ENCODE data around the gene TMPRSS11B. TPM values are rescaled to one million over a fixed set of nuclear protein-coding genes. Genes with fewer than 3 reads are reported as not detected.

Gene TMPRSS11B
- total RNA-seq (2016; rRNA removed; fragmentation: Illumina TruSeq; extraction: Trizol) (not detected in 2 replicates), polyA plus RNA-seq (2011; rRNA removed) (not detected in 2 replicates), polyA minus RNA-seq (2011; rRNA and poly(A)+ RNA removed; ENCODE audit: low replicate concordance) (not detected in 2 replicates), Bru-seq, nascent RNA (not detected), BruChase-seq, experiment 1, labeled RNA remaining after a 6-hour chase (not detected), BruChase-seq, experiment 2, labeled RNA remaining after a 2-hour chase (percentile 10 among the genes with signal in this experiment)
- not detected in 2 replicates for total RNA-seq (2016; cell fraction: cytosol; rRNA removed; fragmentation: Illumina TruSeq; extraction: Trizol; ENCODE audit: low read depth)
- not detected in 2 replicates for total RNA-seq (2016; cell fraction: insoluble cytoplasmic fraction; rRNA removed; fragmentation: Illumina TruSeq; extraction: Trizol)
- not detected in 2 replicates for total RNA-seq (2016; cell fraction: membrane; rRNA removed; fragmentation: Illumina TruSeq; extraction: Trizol)
- not detected in 2 replicates for total RNA-seq (2016; cell fraction: nucleus; rRNA removed; fragmentation: Illumina TruSeq; extraction: Trizol)
- not detected in 2 replicates for polyA plus RNA-seq (2011; cell fraction: cytosol; rRNA removed)
- not detected in 2 replicates for polyA plus RNA-seq (2011; cell fraction: nucleus; rRNA removed)
- polyA plus RNA-seq (2012), result not detected in 2 replicates
- polyA plus RNA-seq (2016; cell fraction: cytosol; fragmentation: Illumina TruSeq; extraction: Trizol; ENCODE audit: low read depth), result not detected in 2 replicates
- polyA plus RNA-seq (2016; cell fraction: insoluble cytoplasmic fraction; fragmentation: Illumina TruSeq; extraction: Trizol; ENCODE audit: low read depth), result not detected in 2 replicates
- polyA plus RNA-seq (2016; cell fraction: membrane; fragmentation: Illumina TruSeq; extraction: Trizol; ENCODE audit: low read depth), result not detected in 2 replicates
- polyA plus RNA-seq (2016; cell fraction: nucleus; fragmentation: Illumina TruSeq; extraction: Trizol; ENCODE audit: insufficient read depth, low read depth), result not detected in 2 replicates
- not detected in 2 replicates for polyA minus RNA-seq (2011; cell fraction: cytosol; rRNA and poly(A)+ RNA removed)
- not detected in 2 replicates for polyA minus RNA-seq (2011; cell fraction: nucleus; rRNA and poly(A)+ RNA removed)
- long read RNA-seq, experiment 1, result 0 reads
- long read RNA-seq, experiment 2, result 0 reads

- DNase-seq (ENCODE audit: low spot score) (no peak), ATAC-seq (no peak), FAIRE-seq (no peak)
- Histone ChIP-seq H3K36me3 (replicated peaks in 1 of 2; ENCODE audit: control insufficient read depth in 1 of 2, insufficient read depth in 2 of 2, low read length in 2 of 2) (no peaks in the 10 kb centered on the region), H3K9ac (ENCODE audit: insufficient read depth, low read depth, low read length) (no peak within 1 kb of the TSS), H4K20me1 (ENCODE audit: insufficient read depth, low read length) (no peaks in the 10 kb centered on the region), H2AFZ (ENCODE audit: low read length) (no peak within 1 kb of the TSS), H3K9me3 (ENCODE audit: low read length) (no peaks in the 10 kb centered on the region), H3K4me3 (replicated peaks in 1 of 3; ENCODE audit: insufficient read depth in 1 of 3, low read depth in 2 of 3, low read length in 3 of 3) (no peak within 1 kb of the TSS), H3K27me3 (ENCODE audit: control insufficient read depth in 1 of 2, insufficient read depth in 2 of 2, low read length in 2 of 2) (no peaks in the 10 kb centered on the region), H3K79me2 (ENCODE audit: insufficient read depth, low read length) (no peaks in the 10 kb centered on the region), H3K4me2 (ENCODE audit: low read depth, low read length) (no peak within 1 kb of the TSS), H3K4me1 (ENCODE audit: insufficient read depth, low read length) (no peaks in the 10 kb centered on the region), H3K27ac (ENCODE audit: extremely low read length, insufficient read depth, low read length) (no peak within 1 kb of the TSS)
- POLR2A ChIA-PET, result no interaction called here
- CTCF ChIA-PET (ENCODE audit: low intra/inter-chr PET ratio, low total read pairs), result no interaction called here
- intact Hi-C loops (cut with micrococcal nuclease; ENCODE audit: unreplicated experiment) (no loop called here), in situ Hi-C loops (cut with HindIII; ENCODE audit: extremely low pct_ligation_motif_present, low pct_unique_long_range_greater_than_20kb) (no loop called here)
- 22% methylated on average over 6 of the region's 6 CpGs for WGBS (ENCODE audit: low lambda C conversion rate)
- BruUV-seq (replicated peaks), result no TSS peak
- peak; percentile 71 for TF ChIP-seq CREB1 (IDR thresholded peaks at IDR 0.05)
- TF ChIP-seq CREB1 (CRISPR knock-in tag; IDR thresholded peaks at IDR 0.05), result no peak
- no peak for TF ChIP-seq AGO2 (optimal IDR thresholded peaks at IDR 0.05; ENCODE audit: low read depth, low read length)
Observed at GRCh38 chr4:68245594-68245993, at the start of gene TMPRSS11B. Gene TMPRSS11B, minus strand, starts transcription at chr4:68245694. Its CDS starts 136 bp downstream, at chr4:68245558.

DNA sequence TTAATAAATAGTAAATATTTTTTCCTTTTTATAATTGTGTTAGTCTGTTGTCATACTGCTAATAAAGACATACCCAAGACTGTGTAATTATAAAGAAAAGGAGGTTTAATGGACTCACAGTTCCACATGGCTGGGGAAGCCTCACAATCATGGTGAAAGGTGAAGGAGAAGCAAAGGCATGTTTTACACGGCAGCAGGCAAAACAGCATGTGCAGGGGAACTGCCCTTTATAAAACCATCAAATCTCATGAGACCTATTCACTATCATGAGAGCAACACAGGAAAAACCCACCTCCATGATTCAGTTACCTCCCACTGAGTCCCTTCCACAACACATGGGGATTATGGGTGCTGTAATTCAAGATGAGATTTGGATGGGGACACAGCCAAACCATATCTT, 45.8 kb upstream of the TMPRSS11B start:
- Histone ChIP-seq H4K20me1 (ENCODE audit: insufficient read depth, low read length) (no peaks in the 10 kb centered on the region), H3K27me3 (ENCODE audit: control insufficient read depth in 1 of 2, insufficient read depth in 2 of 2, low read length in 2 of 2) (no peaks in the 10 kb centered on the region; a peak in 1 of 5 replicates), H3K36me3 (replicated peaks in 1 of 2; ENCODE audit: control insufficient read depth in 1 of 2, insufficient read depth in 2 of 2, low read length in 2 of 2) (no peaks in the 10 kb centered on the region), H3K79me2 (ENCODE audit: insufficient read depth, low read length) (no peaks in the 10 kb centered on the region), H3K9me3 (ENCODE audit: low read length) (no peaks in the 10 kb centered on the region; the same call in 1 of the 2 replicates), H2AFZ (ENCODE audit: low read length) (no peak overlapping the region), H3K9ac (ENCODE audit: insufficient read depth, low read depth, low read length) (no peak overlapping the region), H3K4me3 (replicated peaks in 1 of 3; ENCODE audit: insufficient read depth in 1 of 3, low read depth in 2 of 3, low read length in 3 of 3) (no peak overlapping the region), H3K4me2 (ENCODE audit: low read depth, low read length) (no peak overlapping the region), H3K27ac (ENCODE audit: extremely low read length, insufficient read depth, low read length) (no peak overlapping the region), H3K4me1 (ENCODE audit: insufficient read depth, low read length) (peaks cover 7% of the 10 kb centered on the region; the same call in 1 of the 2 replicates)
- 0% methylated on average over 1 of the region's 1 CpG for WGBS (ENCODE audit: low lambda C conversion rate)
- no TSS peak for BruUV-seq (replicated peaks)
- POLR2A ChIA-PET, result no interaction called here
- DNase-seq (ENCODE audit: low spot score) (no peak), ATAC-seq (no peak), FAIRE-seq (no peak)
- CTCF ChIA-PET (ENCODE audit: low intra/inter-chr PET ratio, low total read pairs), result no interaction called here
- in situ Hi-C loops (cut with HindIII; ENCODE audit: extremely low pct_ligation_motif_present, low pct_unique_long_range_greater_than_20kb) (no loop called here), intact Hi-C loops (cut with micrococcal nuclease; ENCODE audit: unreplicated experiment) (no loop called here)
- TF ChIP-seq ZNF431 (CRISPR knock-in tag; IDR thresholded peaks at IDR 0.05; ENCODE audit: borderline replicate concordance, low read depth) (peak; percentile 95), SKI (IDR thresholded peaks at IDR 0.05; ENCODE audit: partially characterized antibody) (no peak)
